ENCODE data around the gene MTERF4. TPM values are rescaled to one million over a fixed set of nuclear protein-coding genes. Genes with fewer than 3 reads are reported as not detected.

The MTERF4 gene
- total RNA-seq, 1 experiment from 2014 or later = 13.6 TPM

DNA sequence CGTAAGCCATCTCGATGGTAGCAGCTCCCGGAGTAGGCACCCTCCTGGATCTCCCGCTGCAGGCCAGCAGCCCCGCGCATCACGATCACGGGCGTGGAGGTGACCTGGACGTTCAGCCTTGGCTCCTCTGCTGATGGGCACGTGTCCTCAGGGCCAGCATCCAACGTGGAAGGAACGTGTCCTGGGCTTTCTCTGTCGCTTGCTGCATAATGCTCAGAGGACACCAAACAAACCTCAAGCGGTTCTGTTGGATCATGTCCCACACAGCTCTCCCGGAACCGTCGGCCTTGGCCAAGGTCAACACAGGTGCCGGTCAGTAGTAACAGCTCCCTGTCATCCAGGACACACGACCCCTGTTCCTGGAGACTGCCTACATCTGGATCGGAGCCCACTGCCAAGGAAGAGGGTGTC, 24.1 kb upstream of the MTERF4 start:
- POLR2A ChIA-PET (ENCODE audit: unreplicated experiment) = no interaction called here
- intact Hi-C loops (cut with micrococcal nuclease) = no loop called here
- H3K27me3 ChIP-seq (ENCODE audit: low read length) = no peaks in the 10 kb centered on the region

GRCh38 chr2:241125626-241126025, 23.5 kb upstream of the MTERF4 start:
- TF ChIP-seq, protein P1, sequence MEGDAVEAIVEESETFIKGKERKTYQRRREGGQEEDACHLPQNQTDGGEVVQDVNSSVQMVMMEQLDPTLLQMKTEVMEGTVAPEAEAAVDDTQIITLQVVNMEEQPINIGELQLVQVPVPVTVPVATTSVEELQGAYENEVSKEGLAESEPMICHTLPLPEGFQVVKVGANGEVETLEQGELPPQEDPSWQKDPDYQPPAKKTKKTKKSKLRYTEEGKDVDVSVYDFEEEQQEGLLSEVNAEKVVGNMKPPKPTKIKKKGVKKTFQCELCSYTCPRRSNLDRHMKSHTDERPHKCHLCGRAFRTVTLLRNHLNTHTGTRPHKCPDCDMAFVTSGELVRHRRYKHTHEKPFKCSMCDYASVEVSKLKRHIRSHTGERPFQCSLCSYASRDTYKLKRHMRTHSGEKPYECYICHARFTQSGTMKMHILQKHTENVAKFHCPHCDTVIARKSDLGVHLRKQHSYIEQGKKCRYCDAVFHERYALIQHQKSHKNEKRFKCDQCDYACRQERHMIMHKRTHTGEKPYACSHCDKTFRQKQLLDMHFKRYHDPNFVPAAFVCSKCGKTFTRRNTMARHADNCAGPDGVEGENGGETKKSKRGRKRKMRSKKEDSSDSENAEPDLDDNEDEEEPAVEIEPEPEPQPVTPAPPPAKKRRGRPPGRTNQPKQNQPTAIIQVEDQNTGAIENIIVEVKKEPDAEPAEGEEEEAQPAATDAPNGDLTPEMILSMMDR (conservative IDR thresholded peaks at IDR 0.05; ENCODE audit: low read depth, low read length) = no peak
- TF ChIP-seq EZH2phosphoT487 (IDR thresholded peaks at IDR 0.05; ENCODE audit: borderline replicate concordance, low read length) (no peak), EZH2 (IDR thresholded peaks at IDR 0.05; ENCODE audit: low read length, unreplicated experiment) (no peak)
- Histone ChIP-seq H3K27ac (ENCODE audit: low read length) (no peak overlapping the region), H3K9ac (ENCODE audit: low read length) (no peak overlapping the region), H3K4me3 (ENCODE audit: low read length) (no peak overlapping the region), H3K79me2 (ENCODE audit: low read length) (no peaks in the 10 kb centered on the region), H3K4me2 (ENCODE audit: low read length) (no peak overlapping the region), H3F3A (ENCODE audit: low read length, unreplicated experiment) (no peaks in the 10 kb centered on the region), H3K4me1 (ENCODE audit: insufficient read depth, low read length) (no peaks in the 10 kb centered on the region), H3K27me3 (ENCODE audit: low read length) (no peaks in the 10 kb centered on the region), H3K9me3 (ENCODE audit: low read length) (no peaks in the 10 kb centered on the region), H3K9me2 (replicated peaks; ENCODE audit: low read length) (no peaks in the 10 kb centered on the region), H4K20me1 (ENCODE audit: low read length) (no peaks in the 10 kb centered on the region), H2AFZ (ENCODE audit: low read length) (no peak overlapping the region), H3K36me3 (ENCODE audit: low read depth, low read length) (no peaks in the 10 kb centered on the region)
- CTCF ChIA-PET = no interaction called here
- intact Hi-C loops (cut with micrococcal nuclease) = no loop called here
- ATAC-seq (no peak), DNase-seq (no peak)
- POLR2A ChIA-PET (ENCODE audit: unreplicated experiment) = no interaction called here
- no TSS peak for BruUV-seq (replicated peaks)

More for the DNA sequence above, 24.1 kb upstream of the MTERF4 start:
- CTCF ChIA-PET = no interaction called here
- Histone ChIP-seq H3K79me2 (ENCODE audit: low read length) (no peaks in the 10 kb centered on the region), H3K4me3 (ENCODE audit: low read length) (no peak overlapping the region), H3K9me3 (ENCODE audit: low read length) (no peaks in the 10 kb centered on the region), H4K20me1 (ENCODE audit: low read length) (no peaks in the 10 kb centered on the region), H3K36me3 (ENCODE audit: low read depth, low read length) (no peaks in the 10 kb centered on the region), H3F3A (ENCODE audit: low read length, unreplicated experiment) (no peaks in the 10 kb centered on the region), H3K9ac (ENCODE audit: low read length) (no peak overlapping the region), H3K27ac (ENCODE audit: low read length) (no peak overlapping the region), H3K4me2 (ENCODE audit: low read length) (no peak overlapping the region), H3K4me1 (ENCODE audit: insufficient read depth, low read length) (no peaks in the 10 kb centered on the region), H2AFZ (ENCODE audit: low read length) (no peak overlapping the region), H3K9me2 (replicated peaks; ENCODE audit: low read length) (no peaks in the 10 kb centered on the region)
- BruUV-seq (replicated peaks) = no TSS peak
- ATAC-seq (no peak), DNase-seq (no peak)
- TF ChIP-seq, protein P1 (conservative IDR thresholded peaks at IDR 0.05; ENCODE audit: low read depth, low read length) = no peak
- TF ChIP-seq EZH2phosphoT487 (IDR thresholded peaks at IDR 0.05; ENCODE audit: borderline replicate concordance, low read length) = no peak
- no peak for TF ChIP-seq EZH2 (IDR thresholded peaks at IDR 0.05; ENCODE audit: low read length, unreplicated experiment)

DNA sequence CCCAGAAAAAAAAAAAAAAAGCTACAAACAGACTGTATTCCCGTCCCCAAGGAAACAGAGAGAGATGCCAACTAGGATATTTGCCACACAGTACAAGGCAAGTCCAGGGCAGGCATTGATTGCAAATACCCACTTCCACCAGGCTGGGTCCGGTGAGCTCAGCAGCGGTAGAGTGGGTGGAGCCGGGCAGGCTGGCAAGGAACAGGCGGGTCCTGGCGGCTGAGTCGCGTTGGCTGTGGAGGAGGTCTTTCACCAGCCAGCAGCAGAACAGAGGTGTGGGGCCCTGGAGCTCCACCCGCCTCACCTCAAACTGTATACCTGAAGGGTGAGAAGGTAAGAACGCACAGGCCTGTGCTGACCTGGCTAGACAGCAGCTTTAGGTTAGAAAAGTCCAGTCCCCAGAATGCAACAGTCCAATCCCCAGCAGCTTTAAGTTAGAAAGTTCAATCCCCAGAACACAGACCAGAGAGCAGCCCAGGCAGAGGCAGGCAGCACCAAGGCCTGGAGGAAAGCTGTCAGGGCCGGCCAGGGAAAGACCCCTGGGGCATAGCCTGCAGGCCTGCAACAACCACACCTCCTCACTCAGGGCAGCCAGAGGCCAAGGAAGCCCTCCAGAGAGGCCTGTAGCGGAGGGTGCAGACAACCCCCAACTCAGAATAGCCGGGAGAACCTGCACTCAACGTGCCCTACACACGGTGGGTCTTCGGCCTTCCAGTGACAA, 21.9 kb upstream of the MTERF4 start:
- no peak overlapping the region for H3K9ac ChIP-seq (ENCODE audit: low read length)
- H2AFZ ChIP-seq (ENCODE audit: low read length) = no peak overlapping the region
- H3K27me3 ChIP-seq (ENCODE audit: low read length) = no peaks in the 10 kb centered on the region
- H3K4me1 ChIP-seq (ENCODE audit: insufficient read depth, low read length) = no peaks in the 10 kb centered on the region
- H4K20me1 ChIP-seq (ENCODE audit: low read length) = no peaks in the 10 kb centered on the region
- no peak overlapping the region for H3K4me3 ChIP-seq (ENCODE audit: low read length)
- CTCF ChIA-PET = no interaction called here
- no peaks in the 10 kb centered on the region for H3K79me2 ChIP-seq (ENCODE audit: low read length)
- peak; percentile 31; the same call in 1 of the 2 replicates for ATAC-seq
- no peaks in the 10 kb centered on the region for H3F3A ChIP-seq (ENCODE audit: low read length, unreplicated experiment)
- no peak for DNase-seq
- TF ChIP-seq EZH2phosphoT487 (IDR thresholded peaks at IDR 0.05; ENCODE audit: borderline replicate concordance, low read length) (no peak), EZH2 (IDR thresholded peaks at IDR 0.05; ENCODE audit: low read length, unreplicated experiment) (no peak)
- TF ChIP-seq, protein P1 (conservative IDR thresholded peaks at IDR 0.05; ENCODE audit: low read depth, low read length) = no peak
- no peaks in the 10 kb centered on the region for H3K36me3 ChIP-seq (ENCODE audit: low read depth, low read length)
- no TSS peak for BruUV-seq (replicated peaks)
- H3K27ac ChIP-seq (ENCODE audit: low read length) = no peak overlapping the region
- no peaks in the 10 kb centered on the region for H3K9me2 ChIP-seq (replicated peaks; ENCODE audit: low read length)
- H3K4me2 ChIP-seq (ENCODE audit: low read length) = no peak overlapping the region
- POLR2A ChIA-PET (ENCODE audit: unreplicated experiment) = no interaction called here
- H3K9me3 ChIP-seq (ENCODE audit: low read length) = no peaks in the 10 kb centered on the region
- intact Hi-C loops (cut with micrococcal nuclease) = no loop called here

All from PC-3 (cell line).